Activated B cell treated with CpG ODN at 0.5 μM for 24 hours (primary cell): ENCODE data around the gene CXCL9. TPM values are rescaled to one million over a fixed set of nuclear protein-coding genes. Genes with fewer than 3 reads are reported as not detected.
"Not testable (repeated sequence)": the region's sequence is repeated elsewhere in the genome, so short reads cannot be mapped to it uniquely, and the experiment has no call there.

Experiments
- ATAC-seq: fragments of 200-7000 bp; cut with Tn5 transposase; one replicate; pipeline ENCODE4 v1.10.0; 2021; ENCODE audit warnings: low read depth, mild to moderate bottlenecking, moderate library complexity
- CTCF ChIA-PET: fragments of 350-600 bp; sonication (Branson Sonifier 250); formaldehyde crosslinking; loops from one replicate; lab custom pipeline; 2021; ENCODE audit warnings: antibody characterized with exemption; lab: Charles Lee
- POLR2A ChIA-PET: fragments of 350-600 bp; sonication (Branson Sonifier 250); formaldehyde crosslinking; loops from one replicate; lab custom pipeline; 2021; ENCODE audit warnings: antibody characterized with exemption; lab: Charles Lee
- DNase-seq: peaks from one replicate; pipeline ENCODE4 v3.0.0; 2022
- H3K27ac Mint-ChIP-seq: one replicate; pipeline ENCODE4 v1.8.0; 2020; ENCODE audit warnings: mixed read lengths
- H3K27me3 Mint-ChIP-seq: one replicate; pipeline ENCODE4 v1.8.0; 2021; ENCODE audit warnings: mixed read lengths
- H3K36me3 Mint-ChIP-seq: one replicate; pipeline ENCODE4 v1.8.0; 2021; ENCODE audit warnings: low read depth, mixed read lengths
- H3K4me1 Mint-ChIP-seq: one replicate; pipeline ENCODE4 v1.8.0; 2021; ENCODE audit warnings: mixed read lengths
- H3K4me3 Mint-ChIP-seq: one replicate; pipeline ENCODE4 v1.8.0; 2020; ENCODE audit warnings: mild to moderate bottlenecking, mixed read lengths
- H3K9me3 Mint-ChIP-seq: one replicate; pipeline ENCODE4 v1.8.0; 2020; ENCODE audit warnings: mixed read lengths
- CTCF ChIP-seq: fragments of 200-600 bp; IDR thresholded peaks from one replicate; pipeline ENCODE4 v1.8.0; 2022; ENCODE audit warnings: antibody characterized with exemption, mild to moderate bottlenecking
- intact Hi-C: fragments of 100-400 bp; cut with micrococcal nuclease; formaldehyde crosslinking; loops from one replicate; pipeline ENCODE4 v1.15.1; 2024
- total RNA-seq: library from RNA; stranded (reverse); gene quantifications from 2 replicates; pipeline ENCODE4 v1.2.3, GENCODE V29; 2022

CXCL9 gene
- total RNA-seq, 1 donor from 2014 or later = not detected

DNA sequence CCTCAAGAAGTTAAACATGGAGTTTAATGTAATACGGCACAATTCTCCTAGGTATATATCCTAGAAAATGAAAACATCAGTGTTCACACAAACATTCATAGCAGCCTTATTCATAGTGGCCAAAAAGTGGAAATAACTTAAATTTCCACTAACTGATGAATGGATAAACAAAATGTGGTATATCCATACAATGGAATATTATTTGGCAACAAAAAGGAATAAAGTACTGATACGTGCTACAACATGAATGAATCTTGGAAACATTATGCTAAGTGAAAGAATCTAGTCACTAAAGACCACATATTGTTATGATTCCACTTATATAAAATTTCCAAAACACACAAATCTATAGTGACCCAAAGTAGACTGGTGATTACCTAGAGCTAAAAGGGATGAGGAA, 31.1 kb downstream of the CXCL9 start:
- peaks cover 78% of the 10 kb centered on the region for H3K36me3 Mint-ChIP-seq
- no peak overlapping the region for H3K27ac Mint-ChIP-seq
- H3K27me3 Mint-ChIP-seq = no peaks in the 10 kb centered on the region
- ChIA-PET POLR2A (no interaction called here), CTCF (no interaction called here)
- no peaks in the 10 kb centered on the region for H3K4me1 Mint-ChIP-seq
- no peak for TF ChIP-seq CTCF
- DNase-seq (no peak), ATAC-seq (no peak)
- H3K4me3 Mint-ChIP-seq = no peak overlapping the region
- intact Hi-C loops = loop anchor here (2.0 kb wide), 1 partner anchor 15 kb away; no protein-coding TSS in a partner anchor
- no peaks in the 10 kb centered on the region for H3K9me3 Mint-ChIP-seq

DNA sequence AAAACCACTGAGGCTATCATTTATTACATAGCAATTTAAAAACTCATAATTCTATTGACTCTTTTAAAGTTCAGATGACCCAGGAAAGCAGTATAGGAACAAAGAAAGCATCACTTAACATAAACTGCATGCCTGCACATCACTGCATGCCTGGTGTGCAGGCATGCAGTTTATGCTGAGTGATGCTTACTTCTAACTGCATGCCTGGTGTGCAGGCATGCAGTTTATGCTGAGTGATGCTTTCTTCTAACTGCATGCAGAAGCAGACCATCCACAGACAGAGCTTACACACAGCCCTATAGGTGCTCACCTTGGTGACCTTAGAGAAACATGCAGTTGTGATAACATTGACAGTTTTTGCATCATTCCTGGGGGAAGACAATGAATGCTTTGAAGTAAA, 33.5 kb downstream of the CXCL9 start:
- no peaks in the 10 kb centered on the region for H3K4me1 Mint-ChIP-seq
- peaks cover 88% of the 10 kb centered on the region for H3K36me3 Mint-ChIP-seq
- CTCF ChIA-PET = no interaction called here
- no peak for DNase-seq
- H3K4me3 Mint-ChIP-seq = no peak overlapping the region
- intact Hi-C loops = no loop called here
- POLR2A ChIA-PET = no interaction called here
- ATAC-seq = no peak
- no peaks in the 10 kb centered on the region for H3K27me3 Mint-ChIP-seq
- H3K27ac Mint-ChIP-seq = no peak overlapping the region
- TF ChIP-seq CTCF = no peak
- H3K9me3 Mint-ChIP-seq = no peaks in the 10 kb centered on the region

GRCh38 chr4:75968084-75968483, 39.2 kb downstream of the CXCL9 start:
- ATAC-seq = no peak
- ChIA-PET CTCF (no interaction called here), POLR2A (no interaction called here)
- Mint-ChIP-seq H3K27me3 (no peaks in the 10 kb centered on the region), H3K36me3 (peaks cover 98% of the 10 kb centered on the region), H3K4me3 (no peak overlapping the region), H3K27ac (no peak overlapping the region), H3K4me1 (no peaks in the 10 kb centered on the region), H3K9me3 (peaks cover 9% of the 10 kb centered on the region)
- no peak for DNase-seq
- intact Hi-C loops = no loop called here
- TF ChIP-seq CTCF = no peak

- Mint-ChIP-seq H3K4me3 (no peak overlapping the region), H3K9me3 (peaks cover 9% of the 10 kb centered on the region), H3K36me3 (peaks cover 93% of the 10 kb centered on the region), H3K27ac (no peak overlapping the region), H3K4me1 (no peaks in the 10 kb centered on the region), H3K27me3 (no peaks in the 10 kb centered on the region)
- TF ChIP-seq CTCF = no peak
- CTCF ChIA-PET = no interaction called here
- ATAC-seq (no peak), DNase-seq (no peak)
- intact Hi-C loops = no loop called here
- POLR2A ChIA-PET = interaction anchor here (1.2 kb wide), 1 partner anchor 27 kb away, joined by 3 read pairs; the partner anchor contains the start of gene SDAD1
These were observed 43.8 kb downstream of the CXCL9 start for GRCh38 chr4:75963558-75963957.

- POLR2A ChIA-PET, ATAC-seq, DNase-seq, CTCF ChIA-PET, H3K9me3 Mint-ChIP-seq, H3K27ac Mint-ChIP-seq, H3K4me3 Mint-ChIP-seq, H3K4me1 Mint-ChIP-seq, H3K27me3 Mint-ChIP-seq, intact Hi-C loops: not testable (repeated sequence)
- peaks cover 93% of the 10 kb centered on the region for H3K36me3 Mint-ChIP-seq
These were observed 45.2 kb downstream of the CXCL9 start for GRCh38 chr4:75962072-75962471.

- intact Hi-C loops, ATAC-seq, H3K9me3 Mint-ChIP-seq, CTCF ChIA-PET, DNase-seq, H3K4me3 Mint-ChIP-seq, H3K27ac Mint-ChIP-seq, H3K27me3 Mint-ChIP-seq, H3K4me1 Mint-ChIP-seq, POLR2A ChIA-PET: not testable (repeated sequence)
- H3K36me3 Mint-ChIP-seq = peaks cover 94% of the 10 kb centered on the region
These were observed 48.8 kb downstream of the CXCL9 start for GRCh38 chr4:75958546-75958945.

- not testable (repeated sequence) for H3K4me3 Mint-ChIP-seq
- peaks cover 14% of the 10 kb centered on the region for H3K4me1 Mint-ChIP-seq
These were observed 52.5 kb downstream of the CXCL9 start for GRCh38 chr4:75954811-75955210.

More at GRCh38 chr4:75954811-75955210, 52.5 kb downstream of the CXCL9 start:
- DNase-seq, H3K27ac Mint-ChIP-seq, H3K9me3 Mint-ChIP-seq, H3K27me3 Mint-ChIP-seq, POLR2A ChIA-PET, ATAC-seq, CTCF ChIA-PET: not testable (repeated sequence)
- intact Hi-C loops = loop anchor here (5.0 kb wide), 1 partner anchor 38 kb away; no protein-coding TSS in a partner anchor
- peaks cover 92% of the 10 kb centered on the region for H3K36me3 Mint-ChIP-seq
